PC-9 (cell line): ENCODE data around the gene PTPRD. TPM values are rescaled to one million over a fixed set of nuclear protein-coding genes. Genes with fewer than 3 reads are reported as not detected.

ENCODE experiments used
- BruUV-seq: library from RNA; stranded (reverse); fragments of 400-500 nt; replicated peaks from 2 replicates; lab custom pipeline; 2021; lab: Mats Ljungman, UMichigan
- CTCF ChIA-PET: fragments of 300-600 bp; sonication (Branson Sonifier 250); formaldehyde crosslinking; loops from one replicate; lab custom pipeline; 2022; ENCODE audit warnings: antibody characterized with exemption; lab: Charles Lee
- POLR2A ChIA-PET: fragments of 300-600 bp; sonication (Branson Sonifier 250); formaldehyde crosslinking; loops from one replicate; lab custom pipeline; 2022; ENCODE audit warnings: antibody characterized with exemption; ENCODE audit not compliant: unreplicated experiment; lab: Charles Lee
- DNase-seq, 2 experiments: peaks; one replicate each; pipeline versions ENCODE4 v3.0.0 to v3.0.0-alpha.2; 2015 to 2022; ENCODE audit warnings: mixed read lengths in 1 of 2
- H2AFZ ChIP-seq: fragments of 200-600 bp; sonication (generic); 2 replicates; pipeline ENCODE4 v1.8.1; 2017; ENCODE audit warnings: antibody characterized with exemption
- H3F3A ChIP-seq: fragments of 200-600 bp; sonication (generic); 2 replicates; pipeline ENCODE4 v1.8.1; 2017; ENCODE audit warnings: antibody characterized with exemption, mild to moderate bottlenecking, low read depth; ENCODE audit not compliant: insufficient read depth
- H3K27ac ChIP-seq: fragments of 200-600 bp; sonication (generic); 2 replicates; pipeline ENCODE4 v1.6.1; 2016; ENCODE audit warnings: mixed run types
- H3K27me3 ChIP-seq: fragments of 200-600 bp; sonication (generic); 2 replicates; pipeline ENCODE4 v1.6.1; 2016; ENCODE audit warnings: low read depth, mixed run types; ENCODE audit not compliant: insufficient read depth
- H3K36me3 ChIP-seq: fragments of 200-600 bp; sonication (generic); 2 replicates; pipeline ENCODE4 v1.6.1; 2016; ENCODE audit warnings: low read depth, mixed run types
- H3K4me1 ChIP-seq: fragments of 200-600 bp; sonication (generic); replicated peaks from 2 replicates; pipeline ENCODE4 v1.6.1; 2016; ENCODE audit warnings: mixed run types; ENCODE audit not compliant: insufficient read depth
- H3K4me2 ChIP-seq: fragments of 200-600 bp; sonication (generic); 2 replicates; pipeline ENCODE4 v1.6.1; 2017; ENCODE audit warnings: mixed run types
- H3K4me3 ChIP-seq: fragments of 200-600 bp; sonication (generic); 2 replicates; pipeline ENCODE4 v1.6.1; 2016; ENCODE audit warnings: mixed run types
- H3K79me2 ChIP-seq: fragments of 200-600 bp; sonication (generic); 2 replicates; pipeline ENCODE4 v1.6.1; 2017; ENCODE audit warnings: low read depth, mixed run types
- H3K9me2 ChIP-seq: fragments of 200-600 bp; sonication (generic); 2 replicates; pipeline ENCODE4 v1.8.1; 2017; ENCODE audit warnings: mild to moderate bottlenecking; ENCODE audit not compliant: insufficient read depth
- H3K9me3 ChIP-seq: fragments of 200-600 bp; sonication (generic); 2 replicates; pipeline ENCODE4 v1.8.1; 2016; ENCODE audit warnings: low read depth; ENCODE audit not compliant: insufficient read depth
- H4K20me1 ChIP-seq: fragments of 200-600 bp; sonication (generic); 2 replicates; pipeline ENCODE4 v1.8.1; 2017; ENCODE audit not compliant: insufficient read depth
- CTCF ChIP-seq: fragments of 200-600 bp; sonication (generic); conservative IDR thresholded peaks from 2 replicates; pipeline ENCODE4 v1.6.1; 2017; ENCODE audit warnings: mixed run types, antibody characterized with exemption, mild to moderate bottlenecking, moderate library complexity
- EZH2 ChIP-seq: fragments of 200-600 bp; sonication (generic); IDR thresholded peaks from 2 replicates; pipeline ENCODE4 v1.8.0; 2017; ENCODE audit warnings: antibody characterized with exemption, low read depth
- intact Hi-C: fragments of 100-400 bp; cut with micrococcal nuclease; formaldehyde crosslinking; loops from one replicate; pipeline ENCODE4 v1.10.0; 2022; ENCODE audit not compliant: unreplicated experiment
- total RNA-seq: library from RNA; stranded (reverse); gene quantifications from 2 replicates; pipeline ENCODE4 v1.2.3, GENCODE V29; 2021

The PTPRD gene
- total RNA-seq, 1 experiment from 2014 or later, result not detected

GRCh38 chr9:8730618-8731017, 1882.2 kb downstream of the PTPRD start:
- Histone ChIP-seq H3K27me3 (no peaks in the 10 kb centered on the region), H3K27ac (no peak overlapping the region), H3K4me3 (no peak overlapping the region), H3F3A (no peaks in the 10 kb centered on the region), H3K4me1 (no peaks in the 10 kb centered on the region), H3K9me3 (no peaks in the 10 kb centered on the region), H3K36me3 (no peaks in the 10 kb centered on the region), H2AFZ (no peak overlapping the region), H4K20me1 (no peaks in the 10 kb centered on the region), H3K9me2 (no peaks in the 10 kb centered on the region), H3K79me2 (no peaks in the 10 kb centered on the region), H3K4me2 (no peak overlapping the region)
- intact Hi-C loops, result no loop called here
- TF ChIP-seq CTCF (no peak), EZH2 (no peak)
- CTCF ChIA-PET, result no interaction called here
- no peak for DNase-seq
- POLR2A ChIA-PET, result no interaction called here
- no TSS peak for BruUV-seq

- TF ChIP-seq CTCF (no peak), EZH2 (no peak)
- no peak overlapping the region for H3K4me3 ChIP-seq
- no peak for DNase-seq
- H3F3A ChIP-seq, result no peaks in the 10 kb centered on the region
- ChIA-PET POLR2A (no interaction called here), CTCF (no interaction called here)
- H3K27ac ChIP-seq, result no peak overlapping the region
- H3K9me2 ChIP-seq, result no peaks in the 10 kb centered on the region
- H2AFZ ChIP-seq, result no peak overlapping the region
- H4K20me1 ChIP-seq, result no peaks in the 10 kb centered on the region
- no peaks in the 10 kb centered on the region for H3K9me3 ChIP-seq
- no peak overlapping the region for H3K4me2 ChIP-seq
- H3K27me3 ChIP-seq, result no peaks in the 10 kb centered on the region
- H3K36me3 ChIP-seq, result no peaks in the 10 kb centered on the region
- intact Hi-C loops, result no loop called here
- no TSS peak for BruUV-seq
- H3K4me1 ChIP-seq, result no peaks in the 10 kb centered on the region
- no peaks in the 10 kb centered on the region for H3K79me2 ChIP-seq
Measured at GRCh38 chr9:8728910-8729309, 1883.9 kb downstream of the PTPRD start.

GRCh38 chr9:8727191-8727590, 1885.6 kb downstream of the PTPRD start:
- no peaks in the 10 kb centered on the region for H3F3A ChIP-seq
- DNase-seq, result no peak
- no peak overlapping the region for H3K4me2 ChIP-seq
- POLR2A ChIA-PET, result no interaction called here
- H3K9me2 ChIP-seq, result no peaks in the 10 kb centered on the region
- H3K4me1 ChIP-seq, result no peaks in the 10 kb centered on the region
- H4K20me1 ChIP-seq, result no peaks in the 10 kb centered on the region
- intact Hi-C loops, result no loop called here
- no peaks in the 10 kb centered on the region for H3K27me3 ChIP-seq
- no peak overlapping the region for H3K4me3 ChIP-seq
- CTCF ChIA-PET, result no interaction called here
- TF ChIP-seq CTCF (no peak), EZH2 (no peak)
- H3K9me3 ChIP-seq, result no peaks in the 10 kb centered on the region
- no peaks in the 10 kb centered on the region for H3K36me3 ChIP-seq
- H3K27ac ChIP-seq, result no peak overlapping the region
- H2AFZ ChIP-seq, result no peak overlapping the region
- BruUV-seq, result no TSS peak
- H3K79me2 ChIP-seq, result no peaks in the 10 kb centered on the region
